Measurements from ENCODE around the gene PITRM1.
A peak's percentile ranks its signal among the peaks of the same experiment; 100 is the strongest.

DNA sequence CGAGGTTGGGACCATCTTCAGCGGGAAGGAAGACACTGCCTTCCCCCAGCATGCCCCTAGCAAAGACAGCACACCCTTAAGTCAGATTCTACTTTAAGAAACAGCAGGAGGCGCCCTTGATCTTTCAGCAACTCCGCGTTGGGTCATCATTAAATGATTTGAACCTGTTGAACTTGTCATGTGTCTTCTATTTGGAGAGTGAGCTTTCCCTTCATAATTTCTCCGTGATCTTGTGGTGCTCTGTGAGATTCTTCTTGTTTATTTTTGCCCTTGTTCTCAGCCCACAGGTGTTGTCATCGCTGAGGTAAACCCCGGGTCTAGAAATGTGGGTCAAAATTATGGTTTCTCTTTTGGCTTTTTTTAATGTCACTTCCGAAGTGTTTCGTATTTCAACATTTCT is 49.5 kb upstream of the PITRM1 start:
- TF ChIP-seq EZH2 (IDR thresholded peaks at IDR 0.05; ENCODE audit: borderline replicate concordance) (no peak), EZH2phosphoT487 (IDR thresholded peaks at IDR 0.05; ENCODE audit: low read depth, severe bottlenecking, unreplicated experiment) (no peak)
- TF ChIP-seq, protein P1, sequence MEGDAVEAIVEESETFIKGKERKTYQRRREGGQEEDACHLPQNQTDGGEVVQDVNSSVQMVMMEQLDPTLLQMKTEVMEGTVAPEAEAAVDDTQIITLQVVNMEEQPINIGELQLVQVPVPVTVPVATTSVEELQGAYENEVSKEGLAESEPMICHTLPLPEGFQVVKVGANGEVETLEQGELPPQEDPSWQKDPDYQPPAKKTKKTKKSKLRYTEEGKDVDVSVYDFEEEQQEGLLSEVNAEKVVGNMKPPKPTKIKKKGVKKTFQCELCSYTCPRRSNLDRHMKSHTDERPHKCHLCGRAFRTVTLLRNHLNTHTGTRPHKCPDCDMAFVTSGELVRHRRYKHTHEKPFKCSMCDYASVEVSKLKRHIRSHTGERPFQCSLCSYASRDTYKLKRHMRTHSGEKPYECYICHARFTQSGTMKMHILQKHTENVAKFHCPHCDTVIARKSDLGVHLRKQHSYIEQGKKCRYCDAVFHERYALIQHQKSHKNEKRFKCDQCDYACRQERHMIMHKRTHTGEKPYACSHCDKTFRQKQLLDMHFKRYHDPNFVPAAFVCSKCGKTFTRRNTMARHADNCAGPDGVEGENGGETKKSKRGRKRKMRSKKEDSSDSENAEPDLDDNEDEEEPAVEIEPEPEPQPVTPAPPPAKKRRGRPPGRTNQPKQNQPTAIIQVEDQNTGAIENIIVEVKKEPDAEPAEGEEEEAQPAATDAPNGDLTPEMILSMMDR (IDR thresholded peaks at IDR 0.05; ENCODE audit: poor library complexity), result peak; percentile 23

Measured in hepatocyte (in vitro differentiated cells).